Measurements from ENCODE around the gene GMDS.

GMDS gene

DNA sequence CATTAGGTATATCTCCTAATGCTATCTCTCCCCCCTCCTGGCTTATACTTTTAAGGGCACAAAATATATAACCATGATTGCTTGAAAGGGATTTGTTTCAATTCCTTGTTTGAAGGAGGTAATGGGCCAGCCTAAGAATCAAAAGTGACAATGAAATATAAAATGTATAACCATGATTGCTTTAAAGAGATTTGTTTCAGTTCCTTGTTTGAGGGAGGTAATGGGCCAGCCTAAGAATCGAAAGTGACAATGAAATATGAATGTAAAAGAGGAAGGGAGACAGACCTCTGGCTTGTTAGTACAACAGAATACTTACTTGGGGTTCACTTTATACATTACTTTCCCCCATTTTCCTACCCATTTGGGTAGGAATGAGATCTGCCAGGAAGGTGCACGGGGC, 580.2 kb downstream of the GMDS start (continued):
- no peak for TF ChIP-seq PPARA (CRISPR knock-in tag; IDR thresholded peaks at IDR 0.05; ENCODE audit: borderline replicate concordance)
- TF ChIP-seq OSR1 (CRISPR knock-in tag; IDR thresholded peaks at IDR 0.05) = no peak
- TF ChIP-seq GLIS3 (CRISPR knock-in tag; IDR thresholded peaks at IDR 0.05) = no peak

DNA sequence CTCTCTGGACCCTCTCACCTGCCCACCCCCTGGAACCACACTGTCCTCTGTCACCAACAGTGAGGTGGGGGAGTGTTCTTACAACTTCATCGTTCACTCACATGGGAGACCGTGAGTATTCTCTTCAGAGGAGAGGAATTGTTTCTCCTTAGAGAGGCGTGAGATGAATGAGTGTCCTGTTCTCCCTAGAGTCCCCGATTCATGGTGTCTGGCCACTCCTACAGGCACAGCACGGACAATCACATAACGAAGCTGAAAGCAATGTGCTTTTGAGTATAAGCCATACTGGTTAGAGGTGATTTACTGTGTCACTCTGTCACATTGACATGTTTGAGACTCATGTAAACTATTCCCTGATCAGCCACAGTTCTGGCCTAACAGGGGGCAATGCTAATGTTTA, 581.1 kb downstream of the GMDS start:
- TF ChIP-seq, protein P1, sequence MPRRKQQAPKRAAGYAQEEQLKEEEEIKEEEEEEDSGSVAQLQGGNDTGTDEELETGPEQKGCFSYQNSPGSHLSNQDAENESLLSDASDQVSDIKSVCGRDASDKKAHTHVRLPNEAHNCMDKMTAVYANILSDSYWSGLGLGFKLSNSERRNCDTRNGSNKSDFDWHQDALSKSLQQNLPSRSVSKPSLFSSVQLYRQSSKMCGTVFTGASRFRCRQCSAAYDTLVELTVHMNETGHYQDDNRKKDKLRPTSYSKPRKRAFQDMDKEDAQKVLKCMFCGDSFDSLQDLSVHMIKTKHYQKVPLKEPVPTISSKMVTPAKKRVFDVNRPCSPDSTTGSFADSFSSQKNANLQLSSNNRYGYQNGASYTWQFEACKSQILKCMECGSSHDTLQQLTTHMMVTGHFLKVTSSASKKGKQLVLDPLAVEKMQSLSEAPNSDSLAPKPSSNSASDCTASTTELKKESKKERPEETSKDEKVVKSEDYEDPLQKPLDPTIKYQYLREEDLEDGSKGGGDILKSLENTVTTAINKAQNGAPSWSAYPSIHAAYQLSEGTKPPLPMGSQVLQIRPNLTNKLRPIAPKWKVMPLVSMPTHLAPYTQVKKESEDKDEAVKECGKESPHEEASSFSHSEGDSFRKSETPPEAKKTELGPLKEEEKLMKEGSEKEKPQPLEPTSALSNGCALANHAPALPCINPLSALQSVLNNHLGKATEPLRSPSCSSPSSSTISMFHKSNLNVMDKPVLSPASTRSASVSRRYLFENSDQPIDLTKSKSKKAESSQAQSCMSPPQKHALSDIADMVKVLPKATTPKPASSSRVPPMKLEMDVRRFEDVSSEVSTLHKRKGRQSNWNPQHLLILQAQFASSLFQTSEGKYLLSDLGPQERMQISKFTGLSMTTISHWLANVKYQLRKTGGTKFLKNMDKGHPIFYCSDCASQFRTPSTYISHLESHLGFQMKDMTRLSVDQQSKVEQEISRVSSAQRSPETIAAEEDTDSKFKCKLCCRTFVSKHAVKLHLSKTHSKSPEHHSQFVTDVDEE (CRISPR knock-in tag; IDR thresholded peaks at IDR 0.05) = no peak
- TF ChIP-seq OSR1 (CRISPR knock-in tag; IDR thresholded peaks at IDR 0.05) = no peak
- no peak for ATAC-seq

DNA sequence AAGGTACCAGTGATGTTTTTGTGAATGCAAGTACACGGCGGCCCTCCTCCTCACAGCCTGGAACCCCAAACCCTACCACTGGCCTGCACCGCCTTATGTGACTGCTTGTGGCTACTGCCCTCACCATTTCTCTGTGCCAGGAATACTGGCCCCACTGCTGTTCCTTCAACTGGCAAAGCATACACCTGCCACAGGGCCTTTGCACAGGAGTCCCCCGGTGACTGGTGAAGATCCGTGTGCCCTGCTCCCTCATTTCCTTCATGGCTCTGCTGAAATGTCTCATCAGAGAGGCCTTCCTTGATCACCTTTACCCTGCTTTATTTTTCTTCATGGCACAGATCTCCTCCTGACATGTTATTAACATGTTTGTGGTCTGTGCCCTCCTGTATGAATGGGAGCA, 581.9 kb downstream of the GMDS start:
- TF ChIP-seq ZNF565 (CRISPR knock-in tag; conservative IDR thresholded peaks at IDR 0.05; ENCODE audit: low read depth) (no peak), GLIS3 (CRISPR knock-in tag; IDR thresholded peaks at IDR 0.05) (no peak), ZNF8 (CRISPR knock-in tag; IDR thresholded peaks at IDR 0.05) (no peak), ESRRG (CRISPR knock-in tag; IDR thresholded peaks at IDR 0.05) (no peak), TCF4 (CRISPR knock-in tag; IDR thresholded peaks at IDR 0.05; ENCODE audit: borderline replicate concordance) (no peak), ISL1 (CRISPR knock-in tag; IDR thresholded peaks at IDR 0.05) (no peak), ARNTL (CRISPR knock-in tag; IDR thresholded peaks at IDR 0.05; ENCODE audit: borderline replicate concordance, low read depth) (no peak), BACH2 (CRISPR knock-in tag; IDR thresholded peaks at IDR 0.05; ENCODE audit: borderline replicate concordance) (no peak), CSDC2 (CRISPR knock-in tag; IDR thresholded peaks at IDR 0.05) (no peak), ZFP30 (CRISPR knock-in tag; IDR thresholded peaks at IDR 0.05) (no peak), ZFP3 (CRISPR knock-in tag; IDR thresholded peaks at IDR 0.05) (no peak), ZC3H10 (CRISPR knock-in tag; IDR thresholded peaks at IDR 0.05) (no peak), SNAI2 (CRISPR knock-in tag; IDR thresholded peaks at IDR 0.05) (no peak)
- TF ChIP-seq, protein P2, sequence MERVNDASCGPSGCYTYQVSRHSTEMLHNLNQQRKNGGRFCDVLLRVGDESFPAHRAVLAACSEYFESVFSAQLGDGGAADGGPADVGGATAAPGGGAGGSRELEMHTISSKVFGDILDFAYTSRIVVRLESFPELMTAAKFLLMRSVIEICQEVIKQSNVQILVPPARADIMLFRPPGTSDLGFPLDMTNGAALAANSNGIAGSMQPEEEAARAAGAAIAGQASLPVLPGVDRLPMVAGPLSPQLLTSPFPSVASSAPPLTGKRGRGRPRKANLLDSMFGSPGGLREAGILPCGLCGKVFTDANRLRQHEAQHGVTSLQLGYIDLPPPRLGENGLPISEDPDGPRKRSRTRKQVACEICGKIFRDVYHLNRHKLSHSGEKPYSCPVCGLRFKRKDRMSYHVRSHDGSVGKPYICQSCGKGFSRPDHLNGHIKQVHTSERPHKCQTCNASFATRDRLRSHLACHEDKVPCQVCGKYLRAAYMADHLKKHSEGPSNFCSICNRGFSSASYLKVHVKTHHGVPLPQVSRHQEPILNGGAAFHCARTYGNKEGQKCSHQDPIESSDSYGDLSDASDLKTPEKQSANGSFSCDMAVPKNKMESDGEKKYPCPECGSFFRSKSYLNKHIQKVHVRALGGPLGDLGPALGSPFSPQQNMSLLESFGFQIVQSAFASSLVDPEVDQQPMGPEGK (CRISPR knock-in tag; IDR thresholded peaks at IDR 0.05; ENCODE audit: borderline replicate concordance) = no peak
- TF ChIP-seq, protein P3, sequence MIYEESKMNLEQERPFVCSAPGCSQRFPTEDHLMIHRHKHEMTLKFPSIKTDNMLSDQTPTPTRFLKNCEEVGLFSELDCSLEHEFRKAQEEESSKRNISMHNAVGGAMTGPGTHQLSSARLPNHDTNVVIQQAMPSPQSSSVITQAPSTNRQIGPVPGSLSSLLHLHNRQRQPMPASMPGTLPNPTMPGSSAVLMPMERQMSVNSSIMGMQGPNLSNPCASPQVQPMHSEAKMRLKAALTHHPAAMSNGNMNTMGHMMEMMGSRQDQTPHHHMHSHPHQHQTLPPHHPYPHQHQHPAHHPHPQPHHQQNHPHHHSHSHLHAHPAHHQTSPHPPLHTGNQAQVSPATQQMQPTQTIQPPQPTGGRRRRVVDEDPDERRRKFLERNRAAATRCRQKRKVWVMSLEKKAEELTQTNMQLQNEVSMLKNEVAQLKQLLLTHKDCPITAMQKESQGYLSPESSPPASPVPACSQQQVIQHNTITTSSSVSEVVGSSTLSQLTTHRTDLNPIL (CRISPR knock-in tag; IDR thresholded peaks at IDR 0.05; ENCODE audit: low read depth) = no peak
- ATAC-seq = no peak

DNA sequence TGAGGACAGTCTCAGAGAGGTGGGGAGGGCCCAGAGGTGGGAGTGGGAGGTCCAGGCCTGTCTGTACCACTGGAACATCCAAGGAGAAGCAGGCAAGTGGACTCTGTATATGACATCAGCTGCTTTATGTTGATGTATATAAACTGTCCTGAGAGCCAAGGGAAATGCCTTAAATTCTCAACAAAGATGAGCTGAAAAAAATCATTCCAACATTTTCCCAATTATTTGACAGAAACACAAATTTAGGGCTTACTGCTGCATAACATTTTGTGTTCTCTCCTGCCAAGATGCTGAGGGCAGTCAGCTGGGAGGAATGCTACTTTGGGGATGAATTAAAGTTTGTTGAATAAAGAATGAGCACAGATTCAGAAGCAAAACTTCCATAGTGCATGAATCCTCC, 582.9 kb downstream of the GMDS start:
- ATAC-seq = peak; percentile 66
- TF ChIP-seq, protein P4, sequence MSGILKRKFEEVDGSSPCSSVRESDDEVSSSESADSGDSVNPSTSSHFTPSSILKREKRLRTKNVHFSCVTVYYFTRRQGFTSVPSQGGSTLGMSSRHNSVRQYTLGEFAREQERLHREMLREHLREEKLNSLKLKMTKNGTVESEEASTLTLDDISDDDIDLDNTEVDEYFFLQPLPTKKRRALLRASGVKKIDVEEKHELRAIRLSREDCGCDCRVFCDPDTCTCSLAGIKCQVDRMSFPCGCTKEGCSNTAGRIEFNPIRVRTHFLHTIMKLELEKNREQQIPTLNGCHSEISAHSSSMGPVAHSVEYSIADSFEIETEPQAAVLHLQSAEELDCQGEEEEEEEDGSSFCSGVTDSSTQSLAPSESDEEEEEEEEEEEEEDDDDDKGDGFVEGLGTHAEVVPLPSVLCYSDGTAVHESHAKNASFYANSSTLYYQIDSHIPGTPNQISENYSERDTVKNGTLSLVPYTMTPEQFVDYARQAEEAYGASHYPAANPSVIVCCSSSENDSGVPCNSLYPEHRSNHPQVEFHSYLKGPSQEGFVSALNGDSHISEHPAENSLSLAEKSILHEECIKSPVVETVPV (CRISPR knock-in tag; IDR thresholded peaks at IDR 0.05) = no peak
- TF ChIP-seq, protein P1 (CRISPR knock-in tag; IDR thresholded peaks at IDR 0.05) = no peak
- TF ChIP-seq BACH2 (CRISPR knock-in tag; IDR thresholded peaks at IDR 0.05; ENCODE audit: borderline replicate concordance) (no peak), TOX (CRISPR knock-in tag; IDR thresholded peaks at IDR 0.05; ENCODE audit: borderline replicate concordance) (no peak), ZC3H10 (CRISPR knock-in tag; IDR thresholded peaks at IDR 0.05) (no peak), ARNTL (CRISPR knock-in tag; IDR thresholded peaks at IDR 0.05; ENCODE audit: borderline replicate concordance, low read depth) (no peak), ZNF8 (CRISPR knock-in tag; IDR thresholded peaks at IDR 0.05) (no peak), SNAI2 (CRISPR knock-in tag; IDR thresholded peaks at IDR 0.05) (no peak), CSDC2 (CRISPR knock-in tag; IDR thresholded peaks at IDR 0.05) (no peak), TCF4 (CRISPR knock-in tag; IDR thresholded peaks at IDR 0.05; ENCODE audit: borderline replicate concordance) (no peak), GLIS3 (CRISPR knock-in tag; IDR thresholded peaks at IDR 0.05) (no peak), ESRRG (CRISPR knock-in tag; IDR thresholded peaks at IDR 0.05) (no peak), ZNF565 (CRISPR knock-in tag; conservative IDR thresholded peaks at IDR 0.05; ENCODE audit: low read depth) (no peak), ZNF70 (CRISPR knock-in tag; IDR thresholded peaks at IDR 0.05) (no peak)
- TF ChIP-seq, protein P5, sequence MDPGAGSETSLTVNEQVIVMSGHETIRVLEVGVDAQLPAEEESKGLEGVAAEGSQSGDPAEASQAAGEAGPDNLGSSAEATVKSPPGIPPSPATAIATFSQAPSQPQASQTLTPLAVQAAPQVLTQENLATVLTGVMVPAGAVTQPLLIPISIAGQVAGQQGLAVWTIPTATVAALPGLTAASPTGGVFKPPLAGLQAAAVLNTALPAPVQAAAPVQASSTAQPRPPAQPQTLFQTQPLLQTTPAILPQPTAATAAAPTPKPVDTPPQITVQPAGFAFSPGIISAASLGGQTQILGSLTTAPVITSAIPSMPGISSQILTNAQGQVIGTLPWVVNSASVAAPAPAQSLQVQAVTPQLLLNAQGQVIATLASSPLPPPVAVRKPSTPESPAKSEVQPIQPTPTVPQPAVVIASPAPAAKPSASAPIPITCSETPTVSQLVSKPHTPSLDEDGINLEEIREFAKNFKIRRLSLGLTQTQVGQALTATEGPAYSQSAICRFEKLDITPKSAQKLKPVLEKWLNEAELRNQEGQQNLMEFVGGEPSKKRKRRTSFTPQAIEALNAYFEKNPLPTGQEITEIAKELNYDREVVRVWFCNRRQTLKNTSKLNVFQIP (CRISPR knock-in tag; IDR thresholded peaks at IDR 0.05; ENCODE audit: borderline replicate concordance, low read depth) = no peak
- TF ChIP-seq, protein P2 (CRISPR knock-in tag; IDR thresholded peaks at IDR 0.05; ENCODE audit: borderline replicate concordance) = no peak

All from SK-N-SH treated with all-trans-retinoic acid at 6 μM for 48 hours (cell line).